ENCODE data around the gene GSTA1.
"Not testable (repeated sequence)": the region's sequence is repeated elsewhere in the genome, so short reads cannot be mapped to it uniquely, and the experiment has no call there.

Gene GSTA1

DNA sequence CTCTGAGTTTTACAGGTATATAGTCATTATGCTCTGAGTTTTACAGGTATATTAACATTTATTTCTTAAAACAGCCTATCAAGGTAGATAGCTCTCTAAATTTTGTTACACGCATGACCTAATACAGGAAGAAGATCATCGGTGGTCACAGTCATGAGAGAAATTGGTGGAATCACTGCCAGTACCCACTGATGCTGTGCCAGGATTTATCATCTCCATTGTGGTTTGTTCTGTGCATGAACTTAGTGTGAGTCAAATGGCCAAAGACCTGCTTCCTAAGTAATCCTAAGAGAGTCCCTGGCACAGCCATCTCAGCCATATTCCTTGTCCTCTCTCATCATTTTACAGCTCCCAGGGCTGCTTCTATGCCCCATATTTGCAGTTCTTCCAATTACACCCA is 50.5 kb downstream of the GSTA1 start:
- FAIRE-seq, result not testable (repeated sequence)

DNA sequence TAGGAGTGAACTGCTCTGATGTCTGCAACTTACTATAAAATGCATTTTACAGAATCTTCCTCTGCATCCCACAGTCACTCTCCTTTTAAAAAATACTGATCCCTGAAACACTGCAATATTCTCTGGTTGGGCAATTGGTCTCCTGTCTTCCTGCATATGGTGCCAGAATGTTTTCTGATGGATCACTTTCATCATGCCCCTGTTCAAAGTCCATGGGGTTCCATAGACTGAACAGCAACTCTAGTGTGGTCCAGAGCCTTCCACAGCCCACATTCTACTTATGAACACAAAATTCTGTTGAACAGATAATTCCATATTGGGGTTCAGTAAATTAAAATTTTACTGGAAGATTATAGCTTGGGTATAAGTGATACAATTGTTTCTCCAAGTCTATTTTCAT is 51.3 kb downstream of the GSTA1 start:
- no peak for FAIRE-seq

DNA sequence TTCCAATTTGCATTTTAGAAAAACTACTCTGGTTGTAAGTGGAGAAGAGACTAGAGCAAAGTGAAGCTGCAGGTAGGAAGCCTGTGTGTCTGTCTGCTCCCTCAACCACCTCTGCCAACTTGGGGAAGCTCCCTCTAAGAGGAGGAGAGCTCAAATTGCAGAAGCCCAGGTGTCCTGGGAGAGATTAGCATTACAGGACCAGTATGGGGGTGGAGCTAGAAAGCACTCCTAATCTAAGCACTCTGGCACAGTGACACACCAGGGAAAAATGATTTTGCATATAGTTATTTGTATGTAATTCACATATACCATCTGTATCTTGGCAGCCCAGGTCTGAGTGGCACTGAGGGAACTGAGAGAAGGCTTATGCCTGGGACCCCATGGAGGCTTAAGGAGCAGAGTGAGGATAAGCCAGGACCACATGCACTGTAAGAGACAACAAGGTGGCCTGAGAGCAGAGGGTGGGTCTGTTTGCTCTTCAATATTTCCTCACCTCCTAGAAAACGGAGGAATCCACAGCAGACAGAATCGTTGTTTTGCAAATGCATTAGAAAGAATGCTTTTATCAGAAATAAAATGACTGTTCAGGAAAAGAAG is 54.0 kb downstream of the GSTA1 start:
- FAIRE-seq, result no peak

DNA sequence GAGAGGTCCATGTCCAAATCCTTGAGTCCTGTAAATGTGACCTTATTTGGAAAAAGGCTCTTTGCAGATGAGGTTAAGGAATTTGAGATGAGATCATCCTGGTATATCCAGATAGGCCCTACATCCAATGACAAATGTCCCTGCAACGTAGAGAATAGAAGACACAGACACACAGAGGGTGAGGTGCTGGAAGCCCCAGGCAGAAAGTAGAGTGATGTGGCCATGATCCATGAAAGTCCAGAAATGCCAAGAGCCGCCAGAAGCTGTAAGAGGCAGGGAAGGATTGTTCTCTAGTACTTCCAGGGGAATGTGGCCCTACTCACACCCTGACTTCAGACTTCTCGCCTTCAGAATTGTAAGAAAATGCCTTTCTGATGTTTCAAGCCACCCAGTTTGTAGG is 56.3 kb downstream of the GSTA1 start:
- not testable (repeated sequence) for FAIRE-seq

DNA sequence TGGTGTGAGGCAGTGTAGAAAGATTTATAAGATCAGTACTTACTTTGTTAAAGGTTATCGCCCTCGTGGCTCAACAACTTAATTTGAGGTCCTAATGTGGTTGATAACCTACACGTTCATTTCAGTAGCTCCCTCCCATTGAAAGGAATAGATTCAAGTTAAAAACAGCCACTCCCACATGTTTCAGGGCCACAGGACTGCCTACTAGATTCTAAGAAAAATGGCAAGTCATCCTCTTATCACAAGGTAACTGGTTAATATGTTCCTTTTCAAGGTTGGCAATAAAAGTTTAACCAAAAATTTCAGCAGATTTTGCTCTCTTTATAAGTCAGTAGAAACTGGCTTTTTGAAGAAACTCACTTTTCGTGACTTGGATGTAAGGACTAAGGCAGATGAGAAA is 57.4 kb downstream of the GSTA1 start:
- no peak for FAIRE-seq

DNA sequence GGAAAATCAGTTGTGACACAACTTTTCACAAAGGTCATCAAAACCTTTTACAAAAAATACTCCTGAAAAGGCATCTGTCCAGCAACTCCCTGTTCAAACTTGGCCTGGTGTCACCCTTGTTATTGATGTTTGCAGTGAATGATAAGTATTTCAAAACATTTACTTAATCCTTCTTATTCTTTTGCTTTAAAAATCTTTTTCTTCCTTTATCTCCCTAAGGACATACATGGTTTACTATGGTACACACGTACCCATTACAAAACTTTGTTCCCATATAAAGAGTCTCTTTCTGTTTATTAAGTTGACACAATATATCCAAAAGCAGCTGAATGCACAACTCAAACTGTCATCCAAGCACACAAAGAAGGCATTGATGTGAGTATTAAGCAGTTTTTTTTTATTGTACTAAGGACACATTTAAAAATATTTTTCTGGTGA is 57.8 kb downstream of the GSTA1 start:
- no peak for FAIRE-seq

DNA sequence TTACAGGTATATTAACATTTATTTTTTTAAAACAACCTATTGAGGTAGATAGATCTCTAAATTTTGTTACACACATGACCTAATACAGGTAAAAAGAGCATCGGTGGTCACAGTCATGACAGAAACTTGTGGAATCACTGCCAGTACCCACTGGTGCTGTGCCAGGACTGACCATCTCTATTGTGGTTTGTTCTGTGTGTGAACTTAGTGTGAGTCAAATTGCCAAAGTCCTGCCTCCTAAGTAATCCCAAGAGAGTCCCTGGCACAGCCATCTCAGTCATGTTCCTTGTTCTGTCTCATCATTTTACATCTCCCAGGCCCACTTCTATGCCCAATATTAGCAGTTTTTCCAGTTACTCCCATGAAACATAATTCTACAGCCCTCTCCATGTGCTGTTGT is 61.7 kb downstream of the GSTA1 start:
- no peak for FAIRE-seq
